Osteocyte (in vitro differentiated cells): Measurements from ENCODE around the gene ZNRF2. TPM values are rescaled to one million over a fixed set of nuclear protein-coding genes. Genes with fewer than 3 reads are reported as not detected.
"Not testable (repeated sequence)": the region's sequence is repeated elsewhere in the genome, so short reads cannot be mapped to it uniquely, and the experiment has no call there.

ENCODE experiments used
- DNase-seq: peaks from one replicate; pipeline ENCODE4 v3.0.0; 2021; ENCODE audit warnings: mixed read lengths; ENCODE audit not compliant: unreplicated experiment; ENCODE audit errors: extremely low spot score
- H3K27ac Mint-ChIP-seq: one replicate; pipeline ENCODE4 v1.8.0; 2021; ENCODE audit warnings: mild to moderate bottlenecking, mixed read lengths; ENCODE audit not compliant: unreplicated experiment
- H3K27me3 Mint-ChIP-seq: one replicate; pipeline ENCODE4 v1.8.0; 2021; ENCODE audit warnings: mixed read lengths; ENCODE audit not compliant: unreplicated experiment
- H3K36me3 Mint-ChIP-seq: one replicate; pipeline ENCODE4 v1.8.0; 2021; ENCODE audit warnings: mixed read lengths; ENCODE audit not compliant: unreplicated experiment
- H3K4me1 Mint-ChIP-seq: one replicate; pipeline ENCODE4 v1.8.0; 2021; ENCODE audit warnings: mixed read lengths; ENCODE audit not compliant: unreplicated experiment
- H3K4me3 Mint-ChIP-seq: one replicate; pipeline ENCODE4 v1.8.0; 2021; ENCODE audit warnings: mild to moderate bottlenecking, moderate library complexity, mixed read lengths; ENCODE audit not compliant: unreplicated experiment
- H3K9me3 Mint-ChIP-seq: one replicate; pipeline ENCODE4 v1.8.0; 2021; ENCODE audit warnings: mixed read lengths; ENCODE audit not compliant: unreplicated experiment
- CTCF ChIP-seq: fragments of 200-600 bp; sonication (generic); IDR thresholded peaks from 2 replicates; pipeline ENCODE4 v1.5.0; 2021; ENCODE audit warnings: antibody characterized with exemption, mild to moderate bottlenecking, moderate library complexity
- total RNA-seq: library from RNA; stranded (reverse); gene quantifications from 2 replicates; pipeline ENCODE4 v1.2.1, GENCODE V29; 2021

Gene ZNRF2
- total RNA-seq, 1 donor from 2014 or later = 6.8 TPM

- TF ChIP-seq CTCF = no peak
- H3K27ac Mint-ChIP-seq = no peak overlapping the region
- no peaks in the 10 kb centered on the region for H3K36me3 Mint-ChIP-seq
- H3K27me3 Mint-ChIP-seq = no peaks in the 10 kb centered on the region
- peaks cover 6% of the 10 kb centered on the region for H3K4me1 Mint-ChIP-seq
- H3K4me3 Mint-ChIP-seq = no peak overlapping the region
- DNase-seq = no peak
- H3K9me3 Mint-ChIP-seq = peaks cover 18% of the 10 kb centered on the region
These were observed 94.7 kb downstream of the ZNRF2 start for GRCh38 chr7:30379131-30379530.

GRCh38 chr7:30379741-30380140 is 95.3 kb downstream of the ZNRF2 start:
- Mint-ChIP-seq H3K9me3 (peaks cover 18% of the 10 kb centered on the region), H3K4me3 (no peak overlapping the region), H3K27me3 (no peaks in the 10 kb centered on the region), H3K27ac (no peak overlapping the region), H3K36me3 (no peaks in the 10 kb centered on the region), H3K4me1 (peaks cover 6% of the 10 kb centered on the region)
- no peak for TF ChIP-seq CTCF
- no peak for DNase-seq

GRCh38 chr7:30380294-30380693 is 95.9 kb downstream of the ZNRF2 start:
- H3K27me3 Mint-ChIP-seq = no peaks in the 10 kb centered on the region
- peaks cover 18% of the 10 kb centered on the region for H3K9me3 Mint-ChIP-seq
- H3K27ac Mint-ChIP-seq = no peak overlapping the region
- no peak overlapping the region for H3K4me3 Mint-ChIP-seq
- DNase-seq = no peak
- H3K4me1 Mint-ChIP-seq = peaks cover 6% of the 10 kb centered on the region
- no peaks in the 10 kb centered on the region for H3K36me3 Mint-ChIP-seq
- TF ChIP-seq CTCF = no peak

- not testable (repeated sequence) for H3K27ac Mint-ChIP-seq, H3K4me1 Mint-ChIP-seq, DNase-seq, H3K27me3 Mint-ChIP-seq, H3K4me3 Mint-ChIP-seq, H3K36me3 Mint-ChIP-seq
- peaks cover 18% of the 10 kb centered on the region for H3K9me3 Mint-ChIP-seq
These were observed 96.4 kb downstream of the ZNRF2 start for GRCh38 chr7:30380824-30381223.

- Mint-ChIP-seq H3K4me1 (peaks cover 4% of the 10 kb centered on the region), H3K36me3 (no peaks in the 10 kb centered on the region), H3K9me3 (peaks cover 18% of the 10 kb centered on the region)
These were observed 98.2 kb downstream of the ZNRF2 start for GRCh38 chr7:30382607-30383006.

More at GRCh38 chr7:30382607-30383006, 98.2 kb downstream of the ZNRF2 start:
- TF ChIP-seq CTCF = no peak
- Mint-ChIP-seq H3K4me3 (no peak overlapping the region), H3K27ac (no peak overlapping the region), H3K27me3 (no peaks in the 10 kb centered on the region)
- no peak for DNase-seq
